PC-9 (cell line): ENCODE measurements around the gene SFT2D1.

Experiments
- CTCF ChIP-seq: fragments of 200-600 bp; sonication (generic); conservative IDR thresholded peaks from 2 replicates; pipeline ENCODE4 v1.6.1; 2017; ENCODE audit warnings: mixed run types, antibody characterized with exemption, mild to moderate bottlenecking, moderate library complexity
- EZH2 ChIP-seq: fragments of 200-600 bp; sonication (generic); IDR thresholded peaks from 2 replicates; pipeline ENCODE4 v1.8.0; 2017; ENCODE audit warnings: antibody characterized with exemption, low read depth

GRCh38 chr6:166300357-166300987 lies 41.9 kb downstream of the SFT2D1 start:
- TF ChIP-seq CTCF = no peak
- TF ChIP-seq EZH2 = no peak
